Hematopoietic multipotent progenitor cell (in vitro differentiated cells): ENCODE data around the gene METRN. TPM values are rescaled to one million over a fixed set of nuclear protein-coding genes. Genes with fewer than 3 reads are reported as not detected.
"Not testable (repeated sequence)": the region's sequence is repeated elsewhere in the genome, so short reads cannot be mapped to it uniquely, and the experiment has no call there.

Source experiments
- DNase-seq, 3 donors: peaks; one replicate each; pipeline ENCODE4 v3.0.0-alpha.2; 2011 to 2015; ENCODE audit warnings: low read depth in 2 of 3, low spot score in 2 of 3
- total RNA-seq: library from RNA; depleted of rRNA; stranded (reverse); fragments of >200 nt; gene quantifications from one replicate; pipeline ENCODE4 v1.2.3, GENCODE V29; 2012

The METRN gene
- total RNA-seq, 1 donor = 5.1 TPM

GRCh38 chr16:689175-689897 is 25.6 kb upstream of the METRN start:
- DNase-seq = no peak

- not testable (repeated sequence) for DNase-seq
These were observed 23.7 kb upstream of the METRN start for GRCh38 chr16:691242-691641.

GRCh38 chr16:692356-693108 is 22.4 kb upstream of the METRN start:
- no peak for DNase-seq

- no peak for DNase-seq
These were observed 21.6 kb upstream of the METRN start for GRCh38 chr16:693364-693763.

GRCh38 chr16:693766-694165 is 21.2 kb upstream of the METRN start:
- DNase-seq = no peak

GRCh38 chr16:694187-694862 is 20.6 kb upstream of the METRN start:
- DNase-seq = no peak

GRCh38 chr16:694863-695354 is 20.0 kb upstream of the METRN start:
- no peak for DNase-seq

GRCh38 chr16:695355-696089 is 19.4 kb upstream of the METRN start:
- peak in 1 of 3 donors; percentile 53 for DNase-seq

GRCh38 chr16:698911-699671 is 15.8 kb upstream of the METRN start:
- DNase-seq = no peak

- DNase-seq = peak in 1 of 3 donors; percentile 43
These were observed 14.0 kb upstream of the METRN start for GRCh38 chr16:700684-701584.

GRCh38 chr16:702341-702740 is 12.6 kb upstream of the METRN start:
- no peak for DNase-seq

- no peak for DNase-seq
These were observed 11.5 kb upstream of the METRN start for GRCh38 chr16:703406-703805.

- no peak for DNase-seq
These were observed 10.9 kb upstream of the METRN start for GRCh38 chr16:704047-704446.

GRCh38 chr16:704552-705380 is 10.2 kb upstream of the METRN start:
- DNase-seq = no peak

GRCh38 chr16:705431-706188 is 9.3 kb upstream of the METRN start, which contains the start of gene FBXL16:
Gene FBXL16 (minus strand): TSS chr16:705801. CDS start chr16:697405, 8,396 bp downstream.
- no peak for DNase-seq

GRCh38 chr16:706189-707061 is 8.5 kb upstream of the METRN start:
- DNase-seq = no peak
